ENCODE results near the gene CDH12. TPM values are rescaled to one million over a fixed set of nuclear protein-coding genes. Genes with fewer than 3 reads are reported as not detected.
"Not testable (repeated sequence)": the region's sequence is repeated elsewhere in the genome, so short reads cannot be mapped to it uniquely, and the experiment has no call there.

The CDH12 gene
- total RNA-seq, 1 experiment from 2014 or later, result 33.1 TPM

GRCh38 chr5:22787398-22787797, 65.7 kb downstream of the CDH12 start:
- in situ Hi-C loops (cut with HindIII; ENCODE audit: low pct_unique_long_range_greater_than_20kb, low sequenced_read_pairs), result no loop called here
- no peak for DNase-seq (ENCODE audit: low read depth, low spot score)

DNA sequence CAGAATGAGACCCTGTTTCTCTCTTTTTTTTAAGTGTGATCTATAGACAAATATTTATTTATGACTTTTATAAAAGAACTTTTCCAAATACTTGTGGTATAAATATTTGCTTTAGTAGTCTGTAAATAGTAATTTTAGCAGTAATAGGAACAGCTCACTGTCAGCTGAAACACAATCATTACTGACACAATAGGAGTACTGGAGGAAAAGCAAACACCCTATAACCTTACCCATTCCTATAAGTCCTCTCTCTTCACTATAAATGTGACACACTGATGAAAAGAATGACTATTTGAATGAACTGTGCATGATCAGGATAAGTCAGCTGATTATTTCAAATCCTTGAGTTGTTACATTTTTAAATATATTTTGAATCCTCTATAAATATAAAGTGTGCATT, 72.4 kb downstream of the CDH12 start:
- in situ Hi-C loops (cut with HindIII; ENCODE audit: low pct_unique_long_range_greater_than_20kb, low sequenced_read_pairs), result no loop called here
- DNase-seq (ENCODE audit: low read depth, low spot score), result no peak

DNA sequence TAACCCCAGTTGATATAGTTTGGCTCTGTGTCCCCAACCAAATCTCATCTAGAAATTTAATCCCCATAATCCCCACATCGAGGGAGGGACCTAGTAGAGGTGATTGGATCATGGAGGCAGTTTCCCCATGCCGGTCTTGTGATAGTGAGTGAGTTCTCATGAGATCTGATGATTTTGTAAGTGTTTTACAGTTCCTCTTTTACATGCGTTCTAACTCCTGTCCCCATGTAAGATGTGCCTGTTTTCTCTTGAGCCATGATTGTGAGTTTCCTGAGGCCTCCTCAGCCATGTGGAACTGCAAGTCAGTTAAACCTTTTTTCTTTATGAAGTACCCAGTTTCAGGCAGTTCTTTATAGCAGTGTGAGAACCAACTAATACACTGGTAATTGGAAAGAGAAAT, 73.6 kb downstream of the CDH12 start:
- peak; percentile 22 for DNase-seq (ENCODE audit: low read depth, low spot score)
- in situ Hi-C loops (cut with HindIII; ENCODE audit: low pct_unique_long_range_greater_than_20kb, low sequenced_read_pairs), result no loop called here

- in situ Hi-C loops (cut with HindIII; ENCODE audit: low pct_unique_long_range_greater_than_20kb, low sequenced_read_pairs), result no loop called here
- DNase-seq (ENCODE audit: low read depth, low spot score), result no peak
These were observed 76.9 kb downstream of the CDH12 start for GRCh38 chr5:22776285-22776684.

DNA sequence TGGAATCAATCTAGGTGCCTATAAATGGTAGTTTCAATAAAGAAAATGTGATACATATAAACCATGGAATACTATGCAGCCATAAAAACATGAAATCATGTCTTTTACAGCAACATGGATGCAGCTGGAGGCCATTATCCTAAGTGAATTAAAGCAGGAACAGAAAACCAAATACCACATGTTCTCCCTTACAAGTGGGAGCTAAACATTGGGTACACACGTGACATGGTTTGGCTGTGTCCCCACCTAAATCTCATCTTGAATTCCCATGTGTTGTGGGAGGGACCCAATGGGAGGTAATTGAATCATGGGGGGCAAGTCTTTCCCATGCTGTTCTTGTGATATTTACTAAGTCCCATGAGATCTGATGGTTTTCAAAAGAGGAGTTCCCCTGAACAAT, 78.9 kb downstream of the CDH12 start:
- DNase-seq (ENCODE audit: low read depth, low spot score); in situ Hi-C loops (cut with HindIII; ENCODE audit: low pct_unique_long_range_greater_than_20kb, low sequenced_read_pairs): not testable (repeated sequence)

DNA sequence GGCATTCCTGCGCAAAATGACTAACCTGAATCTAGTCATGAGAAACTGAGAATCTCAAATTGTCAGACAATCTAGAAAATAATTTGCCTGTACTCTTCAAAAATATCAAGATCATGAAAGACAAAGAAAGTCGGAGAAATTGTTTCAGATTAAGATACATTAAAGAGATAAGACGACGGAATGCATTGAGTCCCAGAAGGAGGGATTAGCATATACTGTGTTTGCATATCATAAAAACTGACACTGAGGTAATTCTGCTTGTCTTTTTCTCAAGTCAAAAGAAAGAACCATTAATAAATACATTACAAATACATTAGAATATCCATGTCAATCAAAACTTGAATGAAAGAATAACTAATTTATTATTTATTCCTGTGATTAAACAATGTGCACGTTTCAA, 88.4 kb downstream of the CDH12 start:
- in situ Hi-C loops (cut with HindIII; ENCODE audit: low pct_unique_long_range_greater_than_20kb, low sequenced_read_pairs), result no loop called here
- DNase-seq (ENCODE audit: low read depth, low spot score), result no peak

- DNase-seq (ENCODE audit: low read depth, low spot score), result no peak
- in situ Hi-C loops (cut with HindIII; ENCODE audit: low pct_unique_long_range_greater_than_20kb, low sequenced_read_pairs), result no loop called here
These were observed 95.4 kb downstream of the CDH12 start for GRCh38 chr5:22757776-22758175.

DNA sequence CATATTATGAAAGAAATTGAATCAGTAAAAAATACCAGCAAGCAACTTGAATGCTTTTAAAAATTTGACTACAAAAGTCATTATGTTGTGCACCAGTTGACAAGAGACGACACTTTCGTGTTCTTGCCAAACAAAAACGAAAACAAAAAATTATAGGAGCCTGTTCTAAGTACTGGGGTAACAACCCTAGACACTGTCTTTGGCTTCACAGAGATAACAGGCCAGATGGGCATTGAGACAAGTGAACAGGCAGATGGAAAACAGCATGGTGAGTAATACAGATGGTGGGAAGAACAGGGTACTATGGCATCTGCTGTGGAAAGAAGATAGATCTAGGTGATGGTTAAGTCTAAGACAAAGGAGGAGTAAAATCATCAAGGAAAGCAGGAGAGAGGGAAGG, 99.0 kb downstream of the CDH12 start:
- in situ Hi-C loops (cut with HindIII; ENCODE audit: low pct_unique_long_range_greater_than_20kb, low sequenced_read_pairs), result no loop called here
- no peak for DNase-seq (ENCODE audit: low read depth, low spot score)

GRCh38 chr5:22751536-22751935, 101.6 kb downstream of the CDH12 start:
- in situ Hi-C loops (cut with HindIII; ENCODE audit: low pct_unique_long_range_greater_than_20kb, low sequenced_read_pairs), result no loop called here
- no peak for DNase-seq (ENCODE audit: low read depth, low spot score)

GRCh38 chr5:22736443-22737003, 116.6 kb downstream of the CDH12 start:
- in situ Hi-C loops (cut with HindIII; ENCODE audit: low pct_unique_long_range_greater_than_20kb, low sequenced_read_pairs), result no loop called here
- no peak for DNase-seq (ENCODE audit: low read depth, low spot score)

DNA sequence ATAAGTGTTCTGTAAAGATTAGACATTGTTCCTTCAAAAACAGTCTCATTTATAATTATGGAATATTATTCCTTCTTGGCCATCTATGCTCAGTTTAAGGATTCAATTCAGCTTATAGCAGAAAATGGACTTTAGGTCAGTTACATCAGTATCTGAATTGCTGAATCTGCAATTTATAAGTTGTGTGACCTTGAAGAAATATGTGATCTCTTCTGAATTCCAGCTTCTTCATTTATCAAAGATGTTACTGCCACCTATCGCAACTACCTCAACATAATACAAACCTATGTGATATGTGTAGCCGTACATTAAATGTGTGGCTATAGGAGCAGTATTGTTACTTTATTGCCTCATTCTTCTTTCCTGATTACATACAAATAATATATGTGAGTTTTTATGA, 118.2 kb downstream of the CDH12 start:
- peak; percentile 57 for DNase-seq (ENCODE audit: low read depth, low spot score)
- in situ Hi-C loops (cut with HindIII; ENCODE audit: low pct_unique_long_range_greater_than_20kb, low sequenced_read_pairs), result no loop called here

- no peak for DNase-seq (ENCODE audit: low read depth, low spot score)
- in situ Hi-C loops (cut with HindIII; ENCODE audit: low pct_unique_long_range_greater_than_20kb, low sequenced_read_pairs), result no loop called here
These were observed 124.5 kb downstream of the CDH12 start for GRCh38 chr5:22728610-22729009.

DNA sequence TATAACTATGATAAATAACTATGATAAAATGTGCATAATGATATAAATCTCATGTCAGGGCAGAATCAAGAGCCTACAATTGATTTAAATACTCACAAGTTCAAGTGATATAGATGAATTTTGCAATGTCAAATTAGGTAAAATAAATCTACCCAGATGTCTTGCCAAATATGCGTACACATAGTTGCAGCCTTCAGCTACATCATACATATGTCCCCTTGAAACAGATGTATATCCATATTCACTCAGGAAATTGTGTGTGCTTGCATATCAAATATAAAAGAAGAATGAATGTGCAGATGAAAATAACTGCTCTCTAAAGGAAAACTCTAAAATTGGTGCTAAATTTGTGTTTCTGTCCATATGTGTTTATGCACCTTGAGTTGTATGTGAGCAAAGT, 130.7 kb downstream of the CDH12 start:
- no peak for DNase-seq (ENCODE audit: low read depth, low spot score)
- in situ Hi-C loops (cut with HindIII; ENCODE audit: low pct_unique_long_range_greater_than_20kb, low sequenced_read_pairs), result no loop called here

DNA sequence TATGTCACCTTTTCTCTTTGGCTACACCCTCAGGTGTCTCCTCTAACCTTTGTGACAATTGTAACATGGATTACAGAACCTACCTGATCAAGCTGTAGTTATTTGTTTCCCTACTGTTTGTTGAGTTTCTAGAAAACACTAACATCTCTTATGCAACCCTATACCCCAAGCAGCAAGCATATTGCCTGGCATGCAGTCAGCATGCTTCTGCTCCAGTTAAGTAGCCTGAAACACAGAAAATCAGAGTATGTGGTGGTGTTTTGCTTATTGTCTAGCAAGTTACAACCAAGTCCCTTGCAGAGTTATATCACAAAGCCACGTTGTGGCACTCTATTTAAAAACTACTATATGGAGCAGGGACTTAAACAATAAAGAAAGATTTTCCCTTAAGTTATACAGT, 131.1 kb downstream of the CDH12 start:
- no peak for DNase-seq (ENCODE audit: low read depth, low spot score)
- in situ Hi-C loops (cut with HindIII; ENCODE audit: low pct_unique_long_range_greater_than_20kb, low sequenced_read_pairs), result no loop called here

DNA sequence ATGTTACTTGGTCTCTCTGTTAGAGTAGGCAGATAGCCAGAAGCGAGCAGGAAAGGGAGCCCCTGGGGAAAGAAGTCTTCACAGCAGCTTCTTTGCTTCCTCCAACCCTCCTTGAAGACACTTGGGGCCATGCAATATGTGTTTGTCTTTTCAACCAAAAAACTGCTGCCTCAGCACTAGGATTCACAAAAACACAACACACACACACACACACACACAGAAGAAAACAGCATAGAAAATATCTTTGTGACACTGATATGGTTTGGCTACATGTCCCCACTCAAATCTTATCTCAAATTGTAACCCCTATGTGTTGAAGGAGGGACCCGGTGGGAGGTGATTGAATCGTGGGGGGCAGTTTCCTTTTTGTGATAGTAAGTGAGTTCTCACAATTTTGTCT, 133.3 kb downstream of the CDH12 start:
- in situ Hi-C loops (cut with HindIII; ENCODE audit: low pct_unique_long_range_greater_than_20kb, low sequenced_read_pairs), result no loop called here
- DNase-seq (ENCODE audit: low read depth, low spot score), result no peak

- in situ Hi-C loops (cut with HindIII; ENCODE audit: low pct_unique_long_range_greater_than_20kb, low sequenced_read_pairs), result no loop called here
These were observed 142.5 kb downstream of the CDH12 start for GRCh38 chr5:22710660-22711059.

GRCh38 chr5:22709743-22710142, 143.4 kb downstream of the CDH12 start:
- DNase-seq (ENCODE audit: low read depth, low spot score), result no peak
- in situ Hi-C loops (cut with HindIII; ENCODE audit: low pct_unique_long_range_greater_than_20kb, low sequenced_read_pairs), result no loop called here

More at GRCh38 chr5:22710660-22711059, 142.5 kb downstream of the CDH12 start:
- DNase-seq (ENCODE audit: low read depth, low spot score), result no peak

GRCh38 chr5:22708770-22709328, 144.3 kb downstream of the CDH12 start:
- peak; percentile 15 for DNase-seq (ENCODE audit: low read depth, low spot score)
- in situ Hi-C loops (cut with HindIII; ENCODE audit: low pct_unique_long_range_greater_than_20kb, low sequenced_read_pairs), result no loop called here

DNA sequence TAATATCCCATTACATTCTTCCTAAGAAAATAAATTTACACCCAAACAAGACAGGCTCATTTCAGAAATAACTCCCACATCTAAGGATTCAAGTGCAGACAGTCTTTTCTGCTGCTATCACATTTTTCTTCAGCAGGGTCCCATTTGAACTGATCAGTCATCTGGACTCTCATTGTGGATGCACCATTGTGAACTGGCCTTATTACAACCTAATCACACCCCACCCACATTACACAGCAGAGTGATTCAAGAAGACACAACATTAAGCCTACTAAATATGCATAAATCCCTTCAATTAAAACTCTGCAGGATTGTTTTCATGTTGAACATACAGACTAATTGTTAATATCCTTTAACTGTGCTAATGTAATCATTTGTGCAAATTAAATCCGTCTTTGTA, 146.2 kb downstream of the CDH12 start:
- in situ Hi-C loops (cut with HindIII; ENCODE audit: low pct_unique_long_range_greater_than_20kb, low sequenced_read_pairs), result no loop called here
- DNase-seq (ENCODE audit: low read depth, low spot score), result no peak

DNA sequence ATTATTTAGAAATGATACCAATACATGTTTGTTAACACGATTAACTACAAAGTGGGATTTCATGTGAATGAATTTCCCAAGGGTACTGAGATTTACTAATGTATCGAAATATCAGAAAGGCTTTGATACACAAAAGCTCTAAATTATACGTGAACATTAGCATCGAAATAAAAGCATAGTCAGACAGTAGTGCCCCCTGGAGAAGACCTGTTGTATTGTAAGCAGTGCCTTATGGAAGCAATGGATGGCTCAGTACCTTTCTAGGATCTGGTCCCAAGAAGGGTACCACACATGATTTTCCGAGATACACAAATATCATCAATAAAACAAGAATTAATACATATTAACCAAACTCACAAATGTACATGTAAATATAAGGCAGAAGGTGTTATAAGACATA, 153.8 kb downstream of the CDH12 start:
- in situ Hi-C loops (cut with HindIII; ENCODE audit: low pct_unique_long_range_greater_than_20kb, low sequenced_read_pairs), result no loop called here
- DNase-seq (ENCODE audit: low read depth, low spot score), result peak; percentile 64

Measured in SK-MEL-5 (cell line).